Islet precursor cell (in vitro differentiated cells): ENCODE data around the gene CDHR5.

Experiments used
- DNase-seq: peaks from one replicate; pipeline ENCODE4 v3.0.0-alpha.2; 2018

The CDHR5 gene

DNA sequence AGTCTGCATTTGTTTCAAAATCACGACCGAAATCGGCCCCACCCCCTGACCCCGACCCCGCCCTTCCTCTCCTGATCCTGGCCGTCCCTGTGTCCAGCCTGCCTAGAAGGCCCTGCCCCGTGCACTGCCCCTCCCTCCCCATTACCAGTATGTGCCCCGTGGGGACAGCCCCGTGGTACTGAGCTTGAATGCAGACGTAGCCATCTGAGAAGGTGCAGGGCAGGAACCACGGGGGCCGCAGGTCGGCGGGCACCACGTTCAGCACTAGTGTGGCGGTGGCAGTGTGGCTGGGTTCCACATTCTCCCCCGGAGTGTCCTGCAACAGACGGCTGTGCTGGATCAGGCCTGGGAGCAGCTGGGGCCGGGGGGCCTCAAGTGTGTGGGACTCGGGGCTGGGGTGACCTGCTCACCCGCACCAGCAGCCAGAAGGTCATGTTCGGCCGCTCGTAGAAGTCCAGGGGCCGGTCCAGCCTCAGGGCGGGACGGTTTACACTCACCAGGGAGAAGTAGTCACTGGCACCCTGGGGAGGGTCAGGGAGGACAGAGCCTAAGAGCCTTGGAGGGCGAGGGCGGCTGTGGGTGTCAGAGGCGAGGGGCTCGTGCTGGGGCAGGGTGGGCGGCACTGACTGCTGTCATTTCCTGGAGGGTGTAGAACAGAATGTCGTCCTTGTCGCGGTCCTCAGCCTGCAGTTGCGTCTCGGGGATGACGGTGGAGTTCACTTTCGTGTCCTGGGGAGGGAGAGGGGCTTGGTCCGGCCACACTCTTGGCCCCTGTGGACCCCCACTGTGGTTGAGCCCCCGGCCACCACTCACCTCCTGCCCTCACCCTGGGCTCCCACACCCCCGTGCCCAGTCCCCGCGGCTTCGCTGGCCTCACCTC is 3.6 kb downstream of the CDHR5 start:
- no peak for DNase-seq

DNA sequence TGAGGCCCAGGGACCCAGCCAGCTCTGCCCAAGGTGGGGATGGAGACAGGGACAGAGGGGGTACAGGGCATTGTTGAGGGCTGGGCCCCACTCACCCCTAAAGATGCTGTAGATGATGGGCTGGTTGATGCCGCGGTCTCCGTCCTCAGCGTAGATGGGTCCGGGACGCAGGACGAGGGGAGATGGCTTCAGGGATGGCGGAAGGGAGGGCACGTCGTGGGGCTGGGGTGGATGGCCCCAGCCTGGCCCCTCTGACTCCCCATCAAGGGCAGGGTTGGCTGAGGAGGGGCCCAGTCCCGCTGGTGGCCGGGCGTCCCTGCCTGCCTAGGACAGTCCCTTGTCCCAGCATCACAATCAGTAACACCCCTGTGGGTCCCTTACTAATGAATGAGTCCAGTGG is 4.6 kb downstream of the CDHR5 start:
- DNase-seq, result no peak

DNA sequence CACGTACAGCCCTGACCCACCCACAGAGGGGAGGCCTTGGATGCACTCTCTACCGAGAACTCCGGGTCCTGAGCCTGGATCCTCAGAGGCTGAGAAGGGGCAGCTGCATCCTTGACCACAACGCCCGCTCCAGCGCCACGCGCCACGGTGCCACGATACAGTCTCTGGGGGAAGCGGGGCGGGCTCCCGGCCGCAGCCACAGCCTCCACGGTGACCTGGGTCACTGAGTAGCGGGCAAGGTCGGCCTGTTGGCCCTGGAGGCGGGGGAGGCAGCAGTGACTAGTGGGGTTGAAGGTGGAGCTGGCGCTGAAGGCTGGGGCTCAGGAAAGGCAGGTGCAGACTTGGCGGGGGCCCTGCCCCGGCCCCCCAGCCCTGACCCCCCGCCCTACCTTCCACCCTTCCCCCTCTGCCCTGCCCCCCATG is 5.1 kb downstream of the CDHR5 start:
- DNase-seq, result no peak

- no peak for DNase-seq
Measured at GRCh38 chr11:618856-619627, 5.7 kb downstream of the CDHR5 start.

DNA sequence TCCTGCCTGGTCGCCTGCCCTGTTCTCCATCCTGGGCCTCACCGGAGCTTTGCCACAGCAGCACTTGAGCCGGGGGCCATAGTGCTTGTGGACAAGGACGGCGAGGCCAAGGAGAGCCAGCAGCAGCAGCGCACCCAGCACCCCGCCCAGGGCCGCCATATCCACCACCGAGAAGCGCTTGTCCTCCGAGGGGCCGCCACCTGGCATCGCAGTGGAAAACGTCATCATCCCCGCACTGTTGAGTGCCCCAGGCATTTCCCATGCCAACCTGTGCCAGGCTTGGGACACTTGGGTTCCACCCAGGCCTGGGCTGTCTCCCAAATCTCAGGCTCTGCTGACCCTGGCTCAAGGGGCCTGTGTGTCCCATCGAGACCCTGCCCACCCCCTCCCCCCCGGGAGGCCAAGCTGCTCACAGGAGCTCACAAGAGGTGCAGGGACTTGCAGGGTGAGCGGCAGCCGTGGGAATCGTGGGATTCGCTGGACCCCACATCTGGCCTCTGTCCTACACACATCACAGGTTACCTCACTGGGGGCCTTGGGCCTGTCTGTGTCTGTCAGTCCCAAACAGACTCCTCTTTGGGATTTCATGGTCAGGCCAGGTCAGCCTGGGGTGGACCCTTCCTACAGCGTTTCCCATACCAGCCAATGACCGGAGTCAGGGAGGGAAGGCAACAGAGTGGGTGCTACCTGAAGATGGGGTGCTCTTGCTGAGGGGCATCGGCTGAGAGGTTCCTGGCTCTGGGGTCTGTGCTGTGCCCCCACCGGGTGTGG is 6.7 kb downstream of the CDHR5 start:
- no peak for DNase-seq

GRCh38 chr11:617199-617911 is 7.4 kb downstream of the CDHR5 start:
- DNase-seq, result no peak

DNA sequence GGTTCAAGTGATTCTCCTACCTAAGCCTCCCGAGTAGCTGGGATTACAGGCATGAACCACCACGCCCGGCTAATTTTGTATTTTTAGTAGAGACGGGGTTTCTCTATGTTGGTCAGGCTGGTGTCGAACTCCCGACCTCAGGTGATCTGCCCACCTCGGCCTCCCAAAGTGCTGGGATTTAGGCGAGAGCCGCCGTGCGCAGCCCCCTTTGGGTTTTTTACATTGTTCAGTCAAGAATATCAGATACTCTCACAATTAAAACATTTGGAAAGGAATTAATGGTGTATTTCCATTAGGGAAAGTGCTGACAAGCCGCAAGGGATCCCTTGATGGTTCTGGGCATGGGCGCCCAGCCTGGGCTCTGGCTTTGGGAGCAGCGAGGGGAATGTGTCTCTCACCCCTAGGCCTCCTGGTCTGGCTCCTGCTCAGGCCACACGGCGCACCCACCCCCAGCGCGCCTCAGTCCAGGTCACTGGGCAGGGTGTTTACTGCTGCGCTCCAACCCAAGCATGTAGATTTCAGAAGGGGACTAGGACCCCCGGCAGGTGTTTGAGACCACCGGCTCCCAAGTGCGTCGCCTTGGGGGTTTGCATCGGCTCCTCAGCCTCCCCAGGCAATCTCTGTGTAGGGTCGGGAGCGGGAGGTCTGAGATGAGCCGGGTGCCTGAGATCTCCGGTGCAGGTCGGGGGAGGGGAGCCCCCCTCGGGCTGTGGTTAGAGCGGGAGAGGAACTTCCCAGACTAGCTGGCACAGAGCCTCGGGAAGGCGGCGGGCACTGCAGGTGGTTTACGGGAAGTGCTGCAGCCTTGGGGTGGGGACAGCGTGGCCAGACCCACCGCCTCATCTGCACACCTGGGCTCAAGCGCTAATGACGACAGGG is 8.2 kb downstream of the CDHR5 start:
- no peak for DNase-seq

- DNase-seq, result peak; percentile 95
Measured at GRCh38 chr11:615504-616319, 9.0 kb downstream of the CDHR5 start, which contains the start of gene IRF7. TSS of gene IRF7 (minus strand) at chr11:615950. CDS start at chr11:615364, 586 bp downstream.

- no peak for DNase-seq
Measured at GRCh38 chr11:614623-615503, 9.9 kb downstream of the CDHR5 start.

- no peak for DNase-seq
Measured at GRCh38 chr11:614021-614622, 10.6 kb downstream of the CDHR5 start.

- peak; percentile 91 for DNase-seq
Measured at GRCh38 chr11:613369-613968, 11.3 kb downstream of the CDHR5 start.

- DNase-seq, result no peak
Measured at GRCh38 chr11:612961-613300, 11.8 kb downstream of the CDHR5 start.

- peak; percentile 77 for DNase-seq
Measured at GRCh38 chr11:612201-612960, 12.4 kb downstream of the CDHR5 start.

DNA sequence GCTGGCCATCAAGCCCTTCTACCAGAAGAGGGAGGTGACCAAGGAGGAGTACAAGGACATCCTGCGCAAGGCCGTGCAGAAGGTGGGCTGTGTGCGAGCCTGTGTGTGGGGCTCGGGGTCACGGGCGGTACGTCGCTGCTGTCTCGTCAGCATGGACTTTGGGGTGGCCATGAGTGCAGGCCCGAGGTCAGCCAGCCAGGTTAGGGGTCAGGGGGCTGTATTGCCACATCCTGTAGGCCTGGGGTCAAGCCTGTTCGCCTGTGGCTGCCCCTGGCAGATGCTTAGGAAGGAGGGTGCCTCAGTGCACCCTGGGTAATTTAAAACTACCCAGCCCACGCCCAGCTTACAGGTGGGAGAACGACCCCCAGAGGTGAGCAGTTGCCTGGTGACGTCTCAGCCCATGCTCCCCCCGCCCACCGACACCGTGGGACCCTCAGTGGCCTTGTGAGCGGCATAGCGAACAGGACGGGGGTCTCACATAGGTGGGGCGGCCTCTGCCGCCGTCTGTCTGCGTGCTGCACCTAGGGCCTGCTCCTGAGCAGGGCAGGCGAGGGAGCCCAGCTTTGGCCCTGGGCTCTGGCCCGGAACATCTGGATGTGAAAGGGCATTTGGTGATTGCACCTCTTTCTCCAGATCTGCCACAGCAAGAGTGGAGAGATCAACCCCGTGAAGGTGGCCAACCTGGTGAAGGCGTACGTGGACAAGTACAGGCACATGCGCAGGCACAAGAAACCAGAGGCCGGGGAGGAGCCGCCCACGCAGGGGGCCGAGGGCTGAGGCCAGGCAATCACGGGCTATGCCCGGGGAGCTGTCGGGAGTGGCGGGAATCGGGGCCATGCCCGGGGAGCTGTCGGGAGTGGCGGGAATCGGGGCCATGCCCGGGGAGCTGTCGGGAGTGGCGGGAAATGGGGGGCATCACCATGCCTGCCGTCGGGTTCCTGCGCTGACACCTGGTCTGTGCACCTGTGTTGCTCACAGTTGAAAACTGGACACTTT is 13.5 kb downstream of the CDHR5 start:
- no peak for DNase-seq

DNA sequence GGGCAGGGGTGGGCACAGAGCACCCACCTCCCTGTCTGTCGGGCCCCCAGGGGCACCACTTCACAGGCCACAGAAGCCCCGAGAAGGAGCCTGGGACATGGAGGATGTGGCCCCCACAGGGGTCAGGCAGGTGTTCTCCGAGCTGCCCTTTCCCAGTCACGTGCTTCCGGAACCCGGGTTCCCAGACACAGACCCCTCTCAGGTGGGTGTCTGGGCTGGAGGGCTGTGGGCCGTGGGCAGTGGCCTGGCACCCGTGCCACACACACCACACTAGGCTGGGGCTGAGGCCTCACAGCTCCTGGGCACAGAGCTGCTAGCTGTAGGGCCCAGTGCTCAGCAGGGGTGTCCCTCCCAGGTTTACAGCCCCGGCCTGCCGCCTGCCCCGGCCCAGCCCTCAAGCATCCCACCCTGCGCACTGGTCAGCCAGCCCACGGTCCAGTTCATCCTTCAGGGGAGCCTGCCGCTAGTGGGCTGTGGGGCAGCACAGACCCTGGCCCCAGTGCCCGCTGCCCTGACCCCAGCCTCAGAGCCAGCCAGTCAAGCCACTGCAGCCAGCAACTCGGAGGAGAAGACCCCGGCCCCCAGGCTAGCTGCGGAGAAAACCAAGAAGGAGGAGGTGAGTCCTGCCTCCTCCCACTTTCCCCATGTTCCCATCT is 14.5 kb downstream of the CDHR5 start:
- DNase-seq, result no peak

DNA sequence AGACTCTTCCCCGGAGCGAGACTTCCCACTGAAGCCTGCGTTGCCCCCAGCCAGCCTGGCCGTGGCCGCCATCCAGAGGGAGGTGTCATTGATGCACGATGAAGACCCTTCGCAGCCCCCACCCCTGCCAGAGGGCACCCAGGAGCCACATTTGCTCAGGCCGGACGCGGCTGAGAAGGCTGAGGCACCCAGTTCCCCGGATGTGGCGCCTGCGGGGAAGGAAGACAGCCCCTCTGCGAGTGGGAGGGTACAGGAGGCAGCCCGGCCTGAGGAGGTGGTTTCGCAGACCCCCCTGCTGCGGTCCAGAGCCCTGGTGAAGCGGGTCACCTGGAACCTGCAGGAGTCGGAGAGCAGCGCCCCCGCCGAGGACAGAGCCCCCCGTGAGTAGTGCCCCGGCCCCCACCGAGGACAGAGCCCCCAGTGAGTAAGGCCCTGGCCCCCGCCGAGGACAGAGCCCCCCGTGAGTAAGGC is 15.4 kb downstream of the CDHR5 start:
- DNase-seq, result no peak
